Upper lobe of right lung (tissue), 1 donor: ENCODE data around the gene ARRB1. TPM values are rescaled to one million over a fixed set of nuclear protein-coding genes. Genes with fewer than 3 reads are reported as not detected.

Source experiments
- ATAC-seq: fragments of 200-7000 bp; cut with Tn5 transposase; one replicate; pipeline ENCODE4 v1.9.1; 2020; ENCODE audit warnings: mild to moderate bottlenecking, moderate library complexity
- DNase-seq: peaks from one replicate; pipeline ENCODE4 v3.0.0-alpha.2; 2020
- H3K27ac ChIP-seq: fragments of 200-600 bp; one replicate; pipeline ENCODE4 v1.8.0; 2022
- H3K27me3 ChIP-seq: fragments of 200-600 bp; one replicate; pipeline ENCODE4 v1.8.0; 2022; ENCODE audit warnings: mild to moderate bottlenecking
- H3K36me3 ChIP-seq: fragments of 200-600 bp; one replicate; pipeline ENCODE4 v1.8.0; 2022
- H3K4me1 ChIP-seq: fragments of 200-600 bp; one replicate; pipeline ENCODE4 v1.8.0; 2022
- H3K4me3 ChIP-seq: fragments of 200-600 bp; one replicate; pipeline ENCODE4 v1.8.0; 2022; ENCODE audit warnings: mild to moderate bottlenecking
- H3K9me3 ChIP-seq: fragments of 200-600 bp; one replicate; pipeline ENCODE4 v1.8.0; 2022
- intact Hi-C: fragments of 100-400 bp; cut with DNase I; formaldehyde crosslinking; loops from one replicate; pipeline ENCODE4 v1.11.0; 2022
- total RNA-seq: library from RNA; stranded (reverse); fragmentation: NEBNext Ultra II Directional; extraction: Animal tissue kit (Norgen Biotek cat#: 25700); gene quantifications from one replicate; pipeline ENCODE4 v1.2.1, GENCODE V29; 2021
- TF ChIP-seq, protein P1 (sequence below): fragments of 200-600 bp; IDR thresholded peaks from one replicate; pipeline ENCODE4 v1.8.0; 2022; ENCODE audit warnings: antibody characterized with exemption
- donor health status: DM: no; HTN: yes; CAD: no; lungs with severe emphysema.

The ARRB1 gene
- total RNA-seq, 1 donor from 2014 or later: 188 TPM

DNA sequence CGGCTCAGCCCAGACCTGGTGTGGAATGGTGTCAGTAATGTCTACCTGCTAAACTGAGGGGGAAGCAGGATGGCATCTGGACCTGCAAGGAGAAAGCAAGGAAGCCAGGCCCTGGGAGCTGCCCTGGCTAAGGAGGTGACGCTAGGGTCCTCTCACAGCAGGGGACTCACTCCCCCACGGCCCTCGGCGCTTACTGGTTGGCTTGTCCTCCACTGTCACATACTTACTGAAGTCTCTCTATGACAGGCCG, 62.0 kb downstream of the ARRB1 start:
- no peak for ATAC-seq
- Histone ChIP-seq H3K9me3 (no peaks in the 10 kb centered on the region), H3K4me3 (no peak overlapping the region), H3K27ac (no peak overlapping the region), H3K36me3 (peaks cover 53% of the 10 kb centered on the region), H3K27me3 (no peaks in the 10 kb centered on the region), H3K4me1 (peaks cover 8% of the 10 kb centered on the region)
- TF ChIP-seq, protein P1, sequence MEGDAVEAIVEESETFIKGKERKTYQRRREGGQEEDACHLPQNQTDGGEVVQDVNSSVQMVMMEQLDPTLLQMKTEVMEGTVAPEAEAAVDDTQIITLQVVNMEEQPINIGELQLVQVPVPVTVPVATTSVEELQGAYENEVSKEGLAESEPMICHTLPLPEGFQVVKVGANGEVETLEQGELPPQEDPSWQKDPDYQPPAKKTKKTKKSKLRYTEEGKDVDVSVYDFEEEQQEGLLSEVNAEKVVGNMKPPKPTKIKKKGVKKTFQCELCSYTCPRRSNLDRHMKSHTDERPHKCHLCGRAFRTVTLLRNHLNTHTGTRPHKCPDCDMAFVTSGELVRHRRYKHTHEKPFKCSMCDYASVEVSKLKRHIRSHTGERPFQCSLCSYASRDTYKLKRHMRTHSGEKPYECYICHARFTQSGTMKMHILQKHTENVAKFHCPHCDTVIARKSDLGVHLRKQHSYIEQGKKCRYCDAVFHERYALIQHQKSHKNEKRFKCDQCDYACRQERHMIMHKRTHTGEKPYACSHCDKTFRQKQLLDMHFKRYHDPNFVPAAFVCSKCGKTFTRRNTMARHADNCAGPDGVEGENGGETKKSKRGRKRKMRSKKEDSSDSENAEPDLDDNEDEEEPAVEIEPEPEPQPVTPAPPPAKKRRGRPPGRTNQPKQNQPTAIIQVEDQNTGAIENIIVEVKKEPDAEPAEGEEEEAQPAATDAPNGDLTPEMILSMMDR: no peak
- intact Hi-C loops: no loop called here
- no peak for DNase-seq

- intact Hi-C loops: no loop called here
- H3K27ac ChIP-seq: no peak overlapping the region
- peaks cover 72% of the 10 kb centered on the region for H3K36me3 ChIP-seq
- DNase-seq (no peak), ATAC-seq (no peak)
- H3K27me3 ChIP-seq: no peaks in the 10 kb centered on the region
- H3K9me3 ChIP-seq: no peaks in the 10 kb centered on the region
- TF ChIP-seq, protein P1: no peak
- H3K4me1 ChIP-seq: peaks cover 8% of the 10 kb centered on the region
- no peak overlapping the region for H3K4me3 ChIP-seq
These were observed 63.9 kb downstream of the ARRB1 start for GRCh38 chr11:75287579-75287978.

DNA sequence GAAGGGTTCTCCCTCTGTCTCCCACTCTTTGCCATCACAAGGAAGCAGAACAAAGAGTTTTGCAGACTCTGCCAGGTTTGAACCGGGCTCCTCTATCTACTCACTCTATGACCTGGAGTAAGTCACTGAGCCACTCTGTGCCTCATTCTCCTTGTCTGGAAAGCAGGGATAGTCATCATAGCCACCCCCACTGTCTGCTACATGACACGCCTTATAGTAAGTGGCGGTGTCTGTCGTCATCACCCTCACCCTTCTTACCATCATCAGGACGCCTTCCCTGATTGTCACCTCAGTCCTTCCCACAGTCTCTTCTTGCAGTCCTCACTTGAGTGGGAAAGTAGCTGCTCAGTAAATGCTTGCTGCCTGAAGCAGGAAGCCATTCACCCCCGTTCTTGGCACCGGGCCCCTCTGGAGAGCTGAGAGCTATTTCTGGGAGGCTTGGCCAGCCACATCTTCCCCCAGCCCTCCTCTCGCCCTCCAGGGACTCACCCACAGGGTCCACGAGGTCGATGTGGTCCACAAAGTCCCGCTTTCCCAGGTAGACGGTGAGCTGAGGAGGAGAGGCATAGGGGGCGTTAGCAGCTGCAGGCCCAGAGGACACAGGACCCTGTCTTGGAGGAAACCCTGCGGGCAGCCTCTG, 64.5 kb downstream of the ARRB1 start:
- H3K4me1 ChIP-seq: peaks cover 5% of the 10 kb centered on the region
- intact Hi-C loops: no loop called here
- no peak overlapping the region for H3K27ac ChIP-seq
- DNase-seq: no peak
- peaks cover 78% of the 10 kb centered on the region for H3K36me3 ChIP-seq
- TF ChIP-seq, protein P1: no peak
- no peak overlapping the region for H3K4me3 ChIP-seq
- H3K27me3 ChIP-seq: no peaks in the 10 kb centered on the region
- H3K9me3 ChIP-seq: no peaks in the 10 kb centered on the region
- no peak for ATAC-seq

- H3K4me1 ChIP-seq: peaks cover 2% of the 10 kb centered on the region
- ATAC-seq: no peak
- no peak overlapping the region for H3K4me3 ChIP-seq
- intact Hi-C loops: no loop called here
- TF ChIP-seq, protein P1: no peak
- H3K9me3 ChIP-seq: no peaks in the 10 kb centered on the region
- peaks cover 87% of the 10 kb centered on the region for H3K36me3 ChIP-seq
- no peak for DNase-seq
- H3K27me3 ChIP-seq: no peaks in the 10 kb centered on the region
- H3K27ac ChIP-seq: no peak overlapping the region
These were observed 65.6 kb downstream of the ARRB1 start for GRCh38 chr11:75285776-75286360.

- H3K27me3 ChIP-seq: no peaks in the 10 kb centered on the region
- DNase-seq (no peak), ATAC-seq (no peak)
- peaks cover 87% of the 10 kb centered on the region for H3K36me3 ChIP-seq
- no peaks in the 10 kb centered on the region for H3K9me3 ChIP-seq
- no peak overlapping the region for H3K4me3 ChIP-seq
- no peak overlapping the region for H3K27ac ChIP-seq
- TF ChIP-seq, protein P1: no peak
- H3K4me1 ChIP-seq: peaks cover 3% of the 10 kb centered on the region
- intact Hi-C loops: no loop called here
These were observed 68.0 kb downstream of the ARRB1 start for GRCh38 chr11:75283391-75283931.
